Upper lobe of left lung (tissue), 4 donors: ENCODE measurements around the gene ADCY3.

Experiments used
- CTCF ChIP-seq, 6 experiments: fragments of 450-650 bp in 4 of 6; fragments of 200-600 bp in 2 of 6; sonication (generic) in 2 of 6; IDR thresholded peaks; one replicate each; pipeline ENCODE4 v1.5.1; 2016 to 2019; ENCODE audit warnings: antibody characterized with exemption in 6 of 6
- POLR2A ChIP-seq, 4 donors: fragments of 450-650 bp; IDR thresholded peaks; one replicate each; pipeline ENCODE4 v1.5.1; 2016 to 2017; ENCODE audit warnings: antibody characterized with exemption in 4 of 4, mild to moderate bottlenecking in 2 of 4
- POLR2AphosphoS5 ChIP-seq, 2 donors: sonication (generic); formaldehyde crosslinking; IDR thresholded peaks; one replicate each; pipeline ENCODE4 v1.5.1; 2017; ENCODE audit warnings: antibody characterized with exemption in 2 of 2

GRCh38 chr2:24915175-24915574, 4.9 kb downstream of the ADCY3 start:
- TF ChIP-seq CTCF (IDR thresholded peaks at IDR 0.05) (no peak), POLR2A (IDR thresholded peaks at IDR 0.05) (no peak), POLR2AphosphoS5 (IDR thresholded peaks at IDR 0.05) (no peak)
